SK-N-MC (cell line): Measurements from ENCODE around the gene CNST.

Experiments used
- EZH2 ChIP-seq: fragments of 200-600 bp; sonication (generic); IDR thresholded peaks from one replicate; pipeline ENCODE4 v1.6.1; 2017; ENCODE audit warnings: antibody characterized with exemption
- POLR2AphosphoS5 ChIP-seq: IDR thresholded peaks from 2 replicates; pipeline ENCODE4 v1.6.1; 2012; ENCODE audit warnings: mild to moderate bottlenecking, low read depth, low read length, borderline replicate concordance

GRCh38 chr1:246687002-246687401 lies 120.7 kb downstream of the CNST start:
- TF ChIP-seq POLR2AphosphoS5 (no peak), EZH2 (no peak)
